HEK293 (cell line): Measurements from ENCODE around the gene PTPRR.

ENCODE experiments used
- CTCF ChIA-PET: fragments of 350-600 bp; formaldehyde crosslinking; extraction: SDS; loops from one replicate; lab custom pipeline; 2021; ENCODE audit warnings: antibody characterized with exemption; lab: Yijun Ruan, JAX
- POLR2A ChIA-PET: fragments of 300-600 bp; formaldehyde crosslinking; extraction: SDS; loops from one replicate; lab custom pipeline; 2020; ENCODE audit warnings: antibody characterized with exemption, inconsistent platforms; lab: Yijun Ruan, JAX
- H3K27ac ChIP-seq: fragments of 200-500 bp; sonication (Bioruptor generic); 2 replicates; pipeline ENCODE4 v1.5.1; 2014; ENCODE audit warnings: low read depth, low read length, control low read depth, inconsistent platforms; ENCODE audit errors: extremely low read depth
- H3K36me3 ChIP-seq, 2 experiments: fragments of 200-500 bp in 1 of 2; sonication (Bioruptor generic) in 1 of 2; 1 replicate in 1 of 2; 2 replicates in 1 of 2; pipeline ENCODE4 v1.5.1; 2014 to 2017; ENCODE audit warnings: inconsistent platforms in 2 of 2, low read length in 2 of 2; ENCODE audit not compliant: control insufficient read depth in 2 of 2, insufficient read depth in 1 of 2
- H3K4me1 ChIP-seq: fragments of 200-500 bp; sonication (Bioruptor generic); 2 replicates; pipeline ENCODE4 v1.5.1; 2014; ENCODE audit warnings: mild to moderate bottlenecking, low read length, inconsistent platforms; ENCODE audit not compliant: control insufficient read depth, insufficient read depth
- H3K4me3 ChIP-seq: 2 replicates; pipeline ENCODE4 v1.5.1; 2011; ENCODE audit warnings: low read depth, mild to moderate bottlenecking, control low read depth, low read length, moderate library complexity
- H3K9me3 ChIP-seq: fragments of 200-500 bp; sonication (Bioruptor generic); 2 replicates; pipeline ENCODE4 v1.5.1; 2014; ENCODE audit warnings: low read depth, low read length, inconsistent platforms; ENCODE audit not compliant: control insufficient read depth, insufficient read depth
- GLIS1 ChIP-seq: fragments of 450-650 bp; formaldehyde crosslinking; IDR thresholded peaks from 2 replicates; pipeline ENCODE4 v1.5.1; 2016; ENCODE audit warnings: missing biosample characterization, missing genetic modification characterization
- KLF7 ChIP-seq: fragments of 450-650 bp; formaldehyde crosslinking; IDR thresholded peaks from 2 replicates; pipeline ENCODE4 v1.5.1; 2016; ENCODE audit warnings: missing biosample characterization, missing genetic modification characterization, borderline replicate concordance
- ZNF10 ChIP-seq: fragments of 450-650 bp; formaldehyde crosslinking; IDR thresholded peaks from 2 replicates; pipeline ENCODE4 v1.5.1; 2017; ENCODE audit warnings: missing biosample characterization, missing genetic modification characterization
- ZNF114 ChIP-seq: fragments of 450-650 bp; formaldehyde crosslinking; IDR thresholded peaks from 2 replicates; pipeline ENCODE4 v1.5.0; 2017; ENCODE audit warnings: missing biosample characterization, missing genetic modification characterization
- ZNF202 ChIP-seq: fragments of 450-650 bp; formaldehyde crosslinking; IDR thresholded peaks from 2 replicates; pipeline ENCODE4 v1.5.1; 2016; ENCODE audit warnings: missing biosample characterization, missing genetic modification characterization, borderline replicate concordance
- ZNF214 ChIP-seq: fragments of 450-650 bp; formaldehyde crosslinking; IDR thresholded peaks from 2 replicates; pipeline ENCODE4 v1.5.1; 2017; ENCODE audit warnings: missing biosample characterization, mild to moderate bottlenecking, missing genetic modification characterization, borderline replicate concordance
- ZNF266 ChIP-seq: fragments of 450-650 bp; formaldehyde crosslinking; IDR thresholded peaks from 2 replicates; pipeline ENCODE4 v1.5.1; 2016; ENCODE audit warnings: missing biosample characterization, missing genetic modification characterization, low read depth
- ZNF423 ChIP-seq: fragments of 450-650 bp; formaldehyde crosslinking; IDR thresholded peaks from 2 replicates; pipeline ENCODE4 v1.5.1; 2016; ENCODE audit warnings: missing biosample characterization, missing genetic modification characterization
- ZNF529 ChIP-seq: fragments of 450-650 bp; formaldehyde crosslinking; IDR thresholded peaks from 2 replicates; pipeline ENCODE4 v1.5.1; 2017; ENCODE audit warnings: missing genetic modification characterization, missing biosample characterization; ENCODE audit not compliant: insufficient replicate concordance
- ZNF596 ChIP-seq: fragments of 450-650 bp; IDR thresholded peaks from 2 replicates; pipeline ENCODE4 v1.5.0; 2018; ENCODE audit warnings: missing biosample characterization, mild to moderate bottlenecking, missing genetic modification characterization, moderate library complexity
- ZNF664 ChIP-seq: fragments of 450-650 bp; formaldehyde crosslinking; IDR thresholded peaks from 2 replicates; pipeline ENCODE4 v1.5.1; 2016; ENCODE audit warnings: missing biosample characterization, missing genetic modification characterization
- TF ChIP-seq, protein P1 (sequence below): fragments of 450-650 bp; formaldehyde crosslinking; IDR thresholded peaks from 2 replicates; pipeline ENCODE4 v1.5.1; 2016; ENCODE audit warnings: missing biosample characterization, missing genetic modification characterization
- TF ChIP-seq, protein P2 (sequence below): fragments of 450-650 bp; formaldehyde crosslinking; IDR thresholded peaks from 2 replicates; pipeline ENCODE4 v1.5.1; 2016; ENCODE audit warnings: missing biosample characterization, missing genetic modification characterization, low read depth
- TF ChIP-seq, protein P3 (sequence below): fragments of 450-650 bp; formaldehyde crosslinking; IDR thresholded peaks from 2 replicates; pipeline ENCODE4 v1.5.1; 2016; ENCODE audit warnings: missing biosample characterization, missing genetic modification characterization
- TF ChIP-seq, protein P4 (sequence below): fragments of 450-650 bp; formaldehyde crosslinking; IDR thresholded peaks from 2 replicates; pipeline ENCODE4 v1.5.1; 2016; ENCODE audit warnings: missing biosample characterization, missing genetic modification characterization
- TF ChIP-seq, protein P5 (sequence below): fragments of 450-650 bp; formaldehyde crosslinking; conservative IDR thresholded peaks from 2 replicates; pipeline ENCODE4 v1.5.1; 2016; ENCODE audit warnings: low read depth, missing biosample characterization, missing genetic modification characterization
- TF ChIP-seq, protein P6 (sequence below): fragments of 450-650 bp; formaldehyde crosslinking; IDR thresholded peaks from 2 replicates; pipeline ENCODE4 v1.5.1; 2016; ENCODE audit warnings: missing biosample characterization, missing genetic modification characterization
- TF ChIP-seq, protein P7 (sequence below): fragments of 450-650 bp; formaldehyde crosslinking; conservative IDR thresholded peaks from 2 replicates; pipeline ENCODE4 v1.5.1; 2016; ENCODE audit warnings: low read depth, missing biosample characterization, missing genetic modification characterization

PTPRR gene

DNA sequence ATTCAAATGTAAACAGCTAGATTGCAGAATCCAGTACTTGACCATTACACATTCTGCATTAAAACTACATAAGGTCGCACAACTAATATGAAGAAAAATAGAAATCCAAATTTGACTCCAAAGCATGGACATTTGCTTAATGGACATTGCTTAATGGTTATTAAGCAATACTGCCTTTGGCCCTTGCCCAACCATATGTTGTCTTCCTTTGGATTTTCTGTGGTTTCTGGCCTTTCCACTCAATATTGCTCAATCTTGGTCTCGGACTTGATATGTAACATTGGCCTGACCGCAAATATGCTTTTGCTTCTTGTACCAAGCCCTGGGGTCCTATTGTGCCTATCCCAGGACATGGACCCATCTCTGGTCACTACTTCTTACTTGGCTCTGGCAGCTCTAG, 67.2 kb downstream of the PTPRR start:
- TF ChIP-seq ZNF596 (no peak), ZNF529 (tag by site-specific recombination) (no peak), ZNF664 (tag by site-specific recombination) (no peak), ZNF114 (tag by site-specific recombination) (no peak), ZNF423 (tag by site-specific recombination) (no peak), ZNF202 (tag by site-specific recombination) (no peak), ZNF266 (tag by site-specific recombination) (no peak), ZNF214 (tag by site-specific recombination) (no peak), GLIS1 (no peak), ZNF10 (no peak), KLF7 (tag by site-specific recombination) (no peak)
- TF ChIP-seq, protein P1, sequence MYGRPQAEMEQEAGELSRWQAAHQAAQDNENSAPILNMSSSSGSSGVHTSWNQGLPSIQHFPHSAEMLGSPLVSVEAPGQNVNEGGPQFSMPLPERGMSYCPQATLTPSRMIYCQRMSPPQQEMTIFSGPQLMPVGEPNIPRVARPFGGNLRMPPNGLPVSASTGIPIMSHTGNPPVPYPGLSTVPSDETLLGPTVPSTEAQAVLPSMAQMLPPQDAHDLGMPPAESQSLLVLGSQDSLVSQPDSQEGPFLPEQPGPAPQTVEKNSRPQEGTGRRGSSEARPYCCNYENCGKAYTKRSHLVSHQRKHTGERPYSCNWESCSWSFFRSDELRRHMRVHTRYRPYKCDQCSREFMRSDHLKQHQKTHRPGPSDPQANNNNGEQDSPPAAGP (tag by site-specific recombination), result no peak
- TF ChIP-seq, protein P2, sequence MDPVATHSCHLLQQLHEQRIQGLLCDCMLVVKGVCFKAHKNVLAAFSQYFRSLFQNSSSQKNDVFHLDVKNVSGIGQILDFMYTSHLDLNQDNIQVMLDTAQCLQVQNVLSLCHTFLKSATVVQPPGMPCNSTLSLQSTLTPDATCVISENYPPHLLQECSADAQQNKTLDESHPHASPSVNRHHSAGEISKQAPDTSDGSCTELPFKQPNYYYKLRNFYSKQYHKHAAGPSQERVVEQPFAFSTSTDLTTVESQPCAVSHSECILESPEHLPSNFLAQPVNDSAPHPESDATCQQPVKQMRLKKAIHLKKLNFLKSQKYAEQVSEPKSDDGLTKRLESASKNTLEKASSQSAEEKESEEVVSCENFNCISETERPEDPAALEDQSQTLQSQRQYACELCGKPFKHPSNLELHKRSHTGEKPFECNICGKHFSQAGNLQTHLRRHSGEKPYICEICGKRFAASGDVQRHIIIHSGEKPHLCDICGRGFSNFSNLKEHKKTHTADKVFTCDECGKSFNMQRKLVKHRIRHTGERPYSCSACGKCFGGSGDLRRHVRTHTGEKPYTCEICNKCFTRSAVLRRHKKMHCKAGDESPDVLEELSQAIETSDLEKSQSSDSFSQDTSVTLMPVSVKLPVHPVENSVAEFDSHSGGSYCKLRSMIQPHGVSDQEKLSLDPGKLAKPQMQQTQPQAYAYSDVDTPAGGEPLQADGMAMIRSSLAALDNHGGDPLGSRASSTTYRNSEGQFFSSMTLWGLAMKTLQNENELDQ (tag by site-specific recombination), result no peak
- TF ChIP-seq, protein P3, sequence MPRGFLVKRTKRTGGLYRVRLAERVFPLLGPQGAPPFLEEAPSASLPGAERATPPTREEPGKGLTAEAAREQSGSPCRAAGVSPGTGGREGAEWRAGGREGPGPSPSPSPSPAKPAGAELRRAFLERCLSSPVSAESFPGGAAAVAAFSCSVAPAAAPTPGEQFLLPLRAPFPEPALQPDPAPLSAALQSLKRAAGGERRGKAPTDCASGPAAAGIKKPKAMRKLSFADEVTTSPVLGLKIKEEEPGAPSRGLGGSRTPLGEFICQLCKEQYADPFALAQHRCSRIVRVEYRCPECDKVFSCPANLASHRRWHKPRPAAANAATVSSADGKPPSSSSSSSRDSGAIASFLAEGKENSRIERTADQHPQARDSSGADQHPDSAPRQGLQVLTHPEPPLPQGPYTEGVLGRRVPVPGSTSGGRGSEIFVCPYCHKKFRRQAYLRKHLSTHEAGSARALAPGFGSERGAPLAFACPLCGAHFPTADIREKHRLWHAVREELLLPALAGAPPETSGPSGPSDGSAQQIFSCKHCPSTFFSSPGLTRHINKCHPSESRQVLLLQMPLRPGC (tag by site-specific recombination), result no peak
- TF ChIP-seq, protein P4, sequence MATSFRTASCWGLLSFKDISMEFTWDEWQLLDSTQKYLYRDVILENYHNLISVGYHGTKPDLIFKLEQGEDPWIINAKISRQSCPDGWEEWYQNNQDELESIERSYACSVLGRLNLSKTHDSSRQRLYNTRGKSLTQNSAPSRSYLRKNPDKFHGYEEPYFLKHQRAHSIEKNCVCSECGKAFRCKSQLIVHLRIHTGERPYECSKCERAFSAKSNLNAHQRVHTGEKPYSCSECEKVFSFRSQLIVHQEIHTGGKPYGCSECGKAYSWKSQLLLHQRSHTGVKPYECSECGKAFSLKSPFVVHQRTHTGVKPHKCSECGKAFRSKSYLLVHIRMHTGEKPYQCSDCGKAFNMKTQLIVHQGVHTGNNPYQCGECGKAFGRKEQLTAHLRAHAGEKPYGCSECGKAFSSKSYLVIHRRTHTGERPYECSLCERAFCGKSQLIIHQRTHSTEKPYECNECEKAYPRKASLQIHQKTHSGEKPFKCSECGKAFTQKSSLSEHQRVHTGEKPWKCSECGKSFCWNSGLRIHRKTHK, result no peak
- TF ChIP-seq, protein P5, sequence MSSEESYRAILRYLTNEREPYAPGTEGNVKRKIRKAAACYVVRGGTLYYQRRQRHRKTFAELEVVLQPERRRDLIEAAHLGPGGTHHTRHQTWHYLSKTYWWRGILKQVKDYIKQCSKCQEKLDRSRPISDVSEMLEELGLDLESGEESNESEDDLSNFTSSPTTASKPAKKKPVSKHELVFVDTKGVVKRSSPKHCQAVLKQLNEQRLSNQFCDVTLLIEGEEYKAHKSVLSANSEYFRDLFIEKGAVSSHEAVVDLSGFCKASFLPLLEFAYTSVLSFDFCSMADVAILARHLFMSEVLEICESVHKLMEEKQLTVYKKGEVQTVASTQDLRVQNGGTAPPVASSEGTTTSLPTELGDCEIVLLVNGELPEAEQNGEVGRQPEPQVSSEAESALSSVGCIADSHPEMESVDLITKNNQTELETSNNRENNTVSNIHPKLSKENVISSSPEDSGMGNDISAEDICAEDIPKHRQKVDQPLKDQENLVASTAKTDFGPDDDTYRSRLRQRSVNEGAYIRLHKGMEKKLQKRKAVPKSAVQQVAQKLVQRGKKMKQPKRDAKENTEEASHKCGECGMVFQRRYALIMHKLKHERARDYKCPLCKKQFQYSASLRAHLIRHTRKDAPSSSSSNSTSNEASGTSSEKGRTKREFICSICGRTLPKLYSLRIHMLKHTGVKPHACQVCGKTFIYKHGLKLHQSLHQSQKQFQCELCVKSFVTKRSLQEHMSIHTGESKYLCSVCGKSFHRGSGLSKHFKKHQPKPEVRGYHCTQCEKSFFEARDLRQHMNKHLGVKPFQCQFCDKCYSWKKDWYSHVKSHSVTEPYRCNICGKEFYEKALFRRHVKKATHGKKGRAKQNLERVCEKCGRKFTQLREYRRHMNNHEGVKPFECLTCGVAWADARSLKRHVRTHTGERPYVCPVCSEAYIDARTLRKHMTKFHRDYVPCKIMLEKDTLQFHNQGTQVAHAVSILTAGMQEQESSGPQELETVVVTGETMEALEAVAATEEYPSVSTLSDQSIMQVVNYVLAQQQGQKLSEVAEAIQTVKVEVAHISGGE (tag by site-specific recombination), result no peak
- TF ChIP-seq, protein P6, sequence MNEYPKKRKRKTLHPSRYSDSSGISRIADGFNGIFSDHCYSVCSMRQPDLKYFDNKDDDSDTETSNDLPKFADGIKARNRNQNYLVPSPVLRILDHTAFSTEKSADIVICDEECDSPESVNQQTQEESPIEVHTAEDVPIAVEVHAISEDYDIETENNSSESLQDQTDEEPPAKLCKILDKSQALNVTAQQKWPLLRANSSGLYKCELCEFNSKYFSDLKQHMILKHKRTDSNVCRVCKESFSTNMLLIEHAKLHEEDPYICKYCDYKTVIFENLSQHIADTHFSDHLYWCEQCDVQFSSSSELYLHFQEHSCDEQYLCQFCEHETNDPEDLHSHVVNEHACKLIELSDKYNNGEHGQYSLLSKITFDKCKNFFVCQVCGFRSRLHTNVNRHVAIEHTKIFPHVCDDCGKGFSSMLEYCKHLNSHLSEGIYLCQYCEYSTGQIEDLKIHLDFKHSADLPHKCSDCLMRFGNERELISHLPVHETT (tag by site-specific recombination), result no peak
- TF ChIP-seq, protein P7, sequence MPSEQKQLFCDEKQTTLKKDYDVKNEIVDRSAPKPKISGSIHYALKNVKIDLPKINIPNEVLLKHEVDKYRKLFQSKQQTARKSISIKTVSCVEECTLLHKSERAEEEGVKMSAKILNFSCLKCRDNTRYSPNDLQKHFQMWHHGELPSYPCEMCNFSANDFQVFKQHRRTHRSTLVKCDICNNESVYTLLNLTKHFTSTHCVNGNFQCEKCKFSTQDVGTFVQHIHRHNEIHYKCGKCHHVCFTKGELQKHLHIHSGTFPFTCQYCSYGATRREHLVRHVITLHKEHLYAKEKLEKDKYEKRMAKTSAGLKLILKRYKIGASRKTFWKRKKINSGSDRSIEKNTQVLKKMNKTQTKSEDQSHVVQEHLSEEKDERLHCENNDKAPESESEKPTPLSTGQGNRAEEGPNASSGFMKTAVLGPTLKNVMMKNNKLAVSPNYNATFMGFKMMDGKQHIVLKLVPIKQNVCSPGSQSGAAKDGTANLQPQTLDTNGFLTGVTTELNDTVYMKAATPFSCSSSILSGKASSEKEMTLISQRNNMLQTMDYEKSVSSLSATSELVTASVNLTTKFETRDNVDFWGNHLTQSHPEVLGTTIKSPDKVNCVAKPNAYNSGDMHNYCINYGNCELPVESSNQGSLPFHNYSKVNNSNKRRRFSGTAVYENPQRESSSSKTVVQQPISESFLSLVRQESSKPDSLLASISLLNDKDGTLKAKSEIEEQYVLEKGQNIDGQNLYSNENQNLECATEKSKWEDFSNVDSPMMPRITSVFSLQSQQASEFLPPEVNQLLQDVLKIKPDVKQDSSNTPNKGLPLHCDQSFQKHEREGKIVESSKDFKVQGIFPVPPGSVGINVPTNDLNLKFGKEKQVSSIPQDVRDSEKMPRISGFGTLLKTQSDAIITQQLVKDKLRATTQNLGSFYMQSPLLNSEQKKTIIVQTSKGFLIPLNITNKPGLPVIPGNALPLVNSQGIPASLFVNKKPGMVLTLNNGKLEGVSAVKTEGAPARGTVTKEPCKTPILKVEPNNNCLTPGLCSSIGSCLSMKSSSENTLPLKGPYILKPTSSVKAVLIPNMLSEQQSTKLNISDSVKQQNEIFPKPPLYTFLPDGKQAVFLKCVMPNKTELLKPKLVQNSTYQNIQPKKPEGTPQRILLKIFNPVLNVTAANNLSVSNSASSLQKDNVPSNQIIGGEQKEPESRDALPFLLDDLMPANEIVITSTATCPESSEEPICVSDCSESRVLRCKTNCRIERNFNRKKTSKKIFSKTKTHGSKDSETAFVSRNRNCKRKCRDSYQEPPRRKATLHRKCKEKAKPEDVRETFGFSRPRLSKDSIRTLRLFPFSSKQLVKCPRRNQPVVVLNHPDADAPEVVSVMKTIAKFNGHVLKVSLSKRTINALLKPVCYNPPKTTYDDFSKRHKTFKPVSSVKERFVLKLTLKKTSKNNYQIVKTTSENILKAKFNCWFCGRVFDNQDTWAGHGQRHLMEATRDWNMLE (tag by site-specific recombination), result no peak
- H3K4me3 ChIP-seq, result no peak overlapping the region
- H3K36me3 ChIP-seq, result no peaks in the 10 kb centered on the region
- CTCF ChIA-PET, result interaction anchor here (1.1 to 2.0 kb wide), 2 partner anchors 12 to 119 kb away, joined by 3 to 7 read pairs; no protein-coding TSS in a partner anchor
- POLR2A ChIA-PET, result no interaction called here
- H3K9me3 ChIP-seq, result no peaks in the 10 kb centered on the region
- H3K27ac ChIP-seq, result no peak overlapping the region
- H3K4me1 ChIP-seq, result no peaks in the 10 kb centered on the region; the same call in 1 of the 2 replicates
